NCI-H510A treated with DMSO at 0.1 percent for 48 hours (cell line): ENCODE measurements around the gene OR4K15.
A peak's percentile ranks its signal among the peaks of the same experiment; 100 is the strongest.
"Not testable (repeated sequence)": the region's sequence is repeated elsewhere in the genome, so short reads cannot be mapped to it uniquely, and the experiment has no call there.

ENCODE experiments used
- DNase-seq: peaks from one replicate; lab custom pipeline; 2025; lab: John Stamatoyannopoulos, UW

Gene OR4K15, protein sequence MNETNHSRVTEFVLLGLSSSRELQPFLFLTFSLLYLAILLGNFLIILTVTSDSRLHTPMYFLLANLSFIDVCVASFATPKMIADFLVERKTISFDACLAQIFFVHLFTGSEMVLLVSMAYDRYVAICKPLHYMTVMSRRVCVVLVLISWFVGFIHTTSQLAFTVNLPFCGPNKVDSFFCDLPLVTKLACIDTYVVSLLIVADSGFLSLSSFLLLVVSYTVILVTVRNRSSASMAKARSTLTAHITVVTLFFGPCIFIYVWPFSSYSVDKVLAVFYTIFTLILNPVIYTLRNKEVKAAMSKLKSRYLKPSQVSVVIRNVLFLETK

DNA sequence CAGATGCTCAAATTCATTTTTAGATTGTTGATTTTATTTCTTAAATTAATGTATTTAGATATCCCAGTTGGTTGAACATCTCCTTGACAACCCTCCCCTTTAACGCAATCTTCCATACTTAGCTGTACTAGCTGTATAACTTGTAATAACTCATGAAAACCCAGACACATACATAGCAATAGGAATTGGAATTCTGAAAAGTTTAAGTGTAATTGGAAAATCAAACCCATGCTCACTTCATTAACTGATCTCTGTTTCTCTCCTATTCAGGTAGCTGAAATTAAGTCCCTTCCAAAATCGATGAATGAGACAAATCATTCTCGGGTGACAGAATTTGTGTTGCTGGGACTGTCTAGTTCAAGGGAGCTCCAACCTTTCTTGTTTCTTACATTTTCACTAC lies at the start of gene OR4K15:
OR4K15 (plus strand) TSS at position 301 of the 400 bp plus-strand sequence; CDS start at position 301, 0 bp downstream.
- DNase-seq = no peak

DNA sequence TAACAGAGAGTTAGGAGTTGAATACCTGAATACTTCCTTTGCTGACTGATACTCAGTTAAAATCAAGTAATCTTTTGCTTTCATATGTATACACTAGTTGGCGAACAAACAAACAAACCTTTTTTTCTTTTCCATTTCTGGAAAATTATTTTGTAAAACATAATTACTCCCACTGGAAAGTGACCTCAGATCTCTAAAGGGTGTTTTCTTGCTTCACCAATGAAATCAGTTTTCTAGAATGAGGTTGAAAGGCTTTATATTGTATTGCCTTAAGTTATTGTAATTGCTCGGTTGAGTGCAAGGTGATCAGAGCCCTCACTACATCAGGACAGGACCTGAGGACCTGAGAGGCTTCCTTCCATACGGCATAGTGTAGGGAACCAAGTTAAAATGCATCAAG lies 44.8 kb upstream of the OR4K15 start, which contains the start of gene OR4K1:
OR4K1 (plus strand) TSS at position 301 of the 400 bp plus-strand sequence. CDS start 4,750 bp downstream, outside the sequence.
- no peak for DNase-seq

DNA sequence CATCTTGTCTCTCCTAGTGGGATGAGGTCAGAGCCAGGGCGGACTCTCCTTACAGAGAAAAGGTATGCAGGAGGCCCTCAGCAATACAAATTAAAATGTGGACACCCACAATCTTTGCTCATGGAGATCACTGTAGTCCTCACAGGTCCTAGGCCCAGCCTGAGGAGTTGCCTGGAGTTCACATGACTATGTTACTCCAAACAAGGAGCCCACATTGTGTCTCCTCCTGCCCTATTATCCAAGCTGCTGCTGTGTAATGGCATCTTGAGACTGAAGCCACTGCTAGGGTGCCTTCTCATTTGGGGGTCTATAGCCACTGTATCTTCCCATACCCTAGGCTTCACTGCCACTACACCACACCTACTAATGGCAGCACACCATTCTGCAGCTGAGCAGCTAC lies 33.7 kb upstream of the OR4K15 start:
- DNase-seq = no peak

DNA sequence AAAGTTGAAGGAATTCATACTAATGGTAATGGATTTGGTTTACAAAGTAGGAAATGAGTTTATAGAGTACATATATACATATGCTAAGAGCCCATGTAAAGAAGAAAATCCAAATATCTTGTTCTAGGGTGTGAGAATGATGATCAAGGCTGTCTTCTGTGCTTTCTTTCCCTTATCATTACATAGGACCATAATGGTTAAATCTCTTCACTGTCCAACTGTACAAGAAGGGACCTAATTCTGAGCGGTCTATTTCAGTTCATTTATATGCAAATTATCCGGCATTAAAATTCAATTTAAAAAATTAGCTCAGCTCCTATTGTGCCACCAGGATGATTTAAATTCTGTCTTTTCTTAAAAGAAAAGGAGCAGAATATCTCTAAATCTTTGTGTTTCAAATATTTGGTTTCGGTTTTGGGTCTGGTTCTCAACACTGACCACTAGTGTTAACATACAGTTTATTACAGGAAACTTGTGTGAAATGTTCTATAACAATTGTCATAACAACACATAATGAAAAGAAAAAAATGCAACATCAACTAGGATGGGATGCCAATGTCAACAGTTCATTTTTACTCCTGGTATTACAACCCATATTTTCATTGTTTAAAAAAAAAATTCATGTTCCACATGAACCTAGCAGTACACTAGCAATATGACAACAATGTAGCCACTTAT lies 27.8 kb upstream of the OR4K15 start:
- peak; percentile 3 for DNase-seq

DNA sequence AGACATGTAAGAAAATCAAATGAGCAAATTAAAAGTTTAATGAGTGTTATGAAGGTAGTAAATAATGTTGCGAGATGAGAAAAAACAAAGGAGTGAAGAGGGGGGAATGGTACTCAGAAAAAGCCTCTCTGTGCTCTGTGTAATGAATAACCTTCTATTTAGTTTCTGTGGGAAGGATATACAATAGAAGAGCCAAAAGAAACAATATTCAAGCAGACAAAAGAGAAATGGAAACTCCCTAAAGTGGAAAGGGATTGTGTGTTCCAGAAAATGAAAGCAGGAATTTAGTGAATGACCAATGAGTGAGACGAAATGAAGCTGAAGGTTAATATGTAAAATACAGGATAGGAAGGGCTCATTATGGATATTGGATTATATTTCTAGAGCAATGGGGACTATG lies 26.2 kb upstream of the OR4K15 start:
- DNase-seq = no peak

DNA sequence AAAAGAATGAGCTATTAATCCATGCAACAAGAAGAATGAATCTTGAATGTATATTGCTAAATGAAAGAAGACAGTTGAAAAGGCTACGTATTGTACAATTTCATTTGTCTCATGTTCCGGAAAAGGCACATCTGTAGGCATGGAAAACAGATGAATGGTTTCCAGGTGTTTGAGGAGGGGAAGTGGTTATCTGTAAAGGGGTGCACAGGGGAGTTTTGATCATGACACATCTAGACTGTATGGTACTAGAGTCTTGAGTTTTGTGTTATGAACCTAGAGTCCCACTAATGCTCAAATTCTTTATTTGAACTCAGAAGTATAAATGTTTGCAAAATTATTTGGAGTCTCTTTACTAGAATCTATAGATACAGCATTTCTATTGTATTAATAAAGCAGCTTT lies 5.7 kb upstream of the OR4K15 start:
- DNase-seq = not testable (repeated sequence)

DNA sequence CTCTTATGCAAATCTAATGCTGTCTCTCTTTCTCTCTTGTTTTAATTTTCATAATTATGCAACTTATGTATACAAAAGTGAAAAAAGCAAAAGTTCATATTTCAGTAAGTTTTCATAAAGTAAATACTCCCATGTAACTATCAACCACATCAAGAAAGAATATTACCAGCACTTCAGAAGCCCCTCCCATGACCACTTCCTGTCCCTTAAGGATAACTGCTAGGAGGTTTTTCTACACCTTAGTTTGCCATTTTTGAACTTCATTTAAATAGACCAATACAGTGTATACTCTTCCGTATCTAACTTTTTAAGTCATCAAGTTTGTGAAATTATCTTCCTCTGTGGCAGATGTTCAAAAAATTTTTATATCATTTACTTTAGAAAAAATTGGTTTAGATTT lies 547 bp upstream of the OR4K15 start:
- no peak for DNase-seq

DNA sequence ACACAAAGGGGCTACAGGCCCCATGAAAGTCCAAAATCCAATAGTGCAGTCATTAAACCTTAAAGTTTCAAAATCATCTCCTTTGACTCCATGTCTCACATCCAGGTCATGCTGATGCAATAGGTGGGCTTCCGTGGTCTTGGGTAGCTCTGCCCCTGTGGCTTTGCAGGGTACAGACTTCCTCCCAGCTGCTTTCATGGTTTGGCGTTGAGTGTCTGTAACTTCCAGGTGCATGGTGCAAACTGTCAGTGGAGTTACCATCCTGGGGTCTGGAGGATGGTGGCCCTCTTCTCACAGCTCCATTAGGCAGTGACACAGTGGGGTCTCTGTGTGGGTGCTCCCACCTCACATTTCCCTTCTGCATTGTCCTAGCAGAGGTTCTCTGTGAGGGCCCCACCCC lies 18.0 kb downstream of the OR4K15 start:
- no peak for DNase-seq

DNA sequence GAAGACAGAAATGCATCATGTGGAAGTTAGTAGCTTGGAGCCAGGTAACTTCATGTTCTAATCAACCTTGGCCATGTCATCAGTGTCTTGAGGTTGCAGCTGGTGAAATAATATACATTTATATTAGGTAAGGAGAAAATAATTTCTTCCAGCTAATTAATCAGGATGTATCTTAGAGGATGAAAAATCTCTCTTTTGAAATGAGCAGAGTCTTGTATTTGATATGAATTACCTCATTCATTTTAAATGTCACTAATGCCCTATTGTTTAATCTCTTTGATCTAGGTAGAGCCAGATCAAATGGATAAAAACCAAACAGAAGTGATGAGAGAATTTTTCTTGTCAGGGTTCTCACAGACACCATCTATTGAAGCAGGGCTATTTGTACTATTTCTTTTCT lies 26.5 kb downstream of the OR4K15 start, which contains the start of gene OR4Q2:
OR4Q2 (plus strand) TSS at position 301 of the 400 bp plus-strand sequence.
- DNase-seq = no peak

DNA sequence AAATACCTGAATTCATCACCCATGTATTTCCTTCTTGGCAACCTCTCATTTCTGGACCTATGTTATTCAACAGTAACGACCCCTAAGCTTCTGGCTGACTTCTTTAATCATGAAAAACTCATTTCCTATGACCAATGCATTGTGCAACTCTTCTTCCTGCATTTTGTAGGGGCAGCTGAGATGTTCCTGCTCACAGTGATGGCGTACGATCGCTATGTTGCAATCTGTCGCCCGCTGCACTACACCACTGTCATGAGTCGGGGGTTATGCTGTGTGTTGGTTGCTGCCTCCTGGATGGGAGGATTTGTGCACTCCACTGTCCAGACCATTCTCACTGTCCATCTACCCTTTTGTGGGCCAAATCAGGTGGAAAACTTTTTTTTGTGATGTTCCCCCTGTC lies 26.9 kb downstream of the OR4K15 start:
- no peak for DNase-seq

DNA sequence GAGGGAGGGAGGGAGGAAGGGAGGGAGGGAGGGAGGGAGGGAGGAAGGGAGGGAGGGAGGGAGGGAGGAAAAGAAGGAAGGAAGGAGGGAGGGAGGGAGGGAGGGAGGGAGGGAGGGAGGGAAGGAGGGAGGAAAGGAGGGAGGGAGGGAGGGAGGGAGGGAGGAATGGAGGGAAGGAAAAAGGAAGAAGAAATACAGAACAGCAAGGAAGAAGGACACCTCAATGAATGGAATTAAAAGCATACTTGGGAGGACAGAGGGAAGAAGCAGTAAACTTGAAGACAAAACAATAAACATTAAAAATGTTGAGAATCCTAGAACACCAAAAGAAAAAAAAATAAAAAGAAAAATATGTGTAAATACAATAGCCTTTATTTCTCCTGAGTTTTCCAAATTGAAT lies 32.8 kb downstream of the OR4K15 start:
- no peak for DNase-seq

DNA sequence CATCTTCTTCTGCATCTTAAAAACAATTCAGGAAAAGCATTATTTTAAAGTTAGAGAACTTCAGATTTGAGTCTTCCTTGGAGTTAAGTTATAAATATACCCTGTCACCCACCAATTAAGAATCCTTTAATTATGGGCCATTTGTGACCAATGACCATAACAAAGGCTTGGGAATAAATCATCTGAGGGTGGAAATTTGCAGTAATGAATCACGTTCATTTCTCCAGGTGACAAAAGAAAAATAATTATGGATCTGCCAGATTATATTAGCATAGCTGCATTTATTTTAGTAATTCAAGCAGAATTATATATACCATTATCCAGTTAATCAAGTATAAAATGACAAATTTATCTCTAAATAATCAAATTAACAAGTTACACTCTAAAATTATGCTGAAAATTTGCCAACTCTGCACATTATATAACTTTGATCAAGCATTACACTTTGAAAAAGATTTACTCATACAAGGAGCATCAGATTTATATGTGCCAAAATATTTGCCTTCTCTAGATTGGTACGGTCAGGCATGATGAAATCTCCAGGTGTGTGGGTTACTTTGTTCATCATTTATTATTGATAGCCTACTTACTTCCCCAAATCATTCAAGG lies 44.0 kb downstream of the OR4K15 start, which contains the start of gene OR4K14:
OR4K14 (minus strand) TSS at position 51 of the 609 bp plus-strand sequence. CDS start 4,114 bp downstream, outside the sequence.
- DNase-seq = no peak
